Fibroblast of skin of left biceps (primary cell): Measurements from ENCODE around the gene C1orf232.
A peak's percentile ranks its signal among the peaks of the same experiment; 100 is the strongest.

Experiments
- DNase-seq, 2 experiments: peaks; one replicate each; pipeline ENCODE4 v3.0.0-alpha.2; 2013; ENCODE audit warnings: low read depth in 2 of 2

The C1orf232 gene

DNA sequence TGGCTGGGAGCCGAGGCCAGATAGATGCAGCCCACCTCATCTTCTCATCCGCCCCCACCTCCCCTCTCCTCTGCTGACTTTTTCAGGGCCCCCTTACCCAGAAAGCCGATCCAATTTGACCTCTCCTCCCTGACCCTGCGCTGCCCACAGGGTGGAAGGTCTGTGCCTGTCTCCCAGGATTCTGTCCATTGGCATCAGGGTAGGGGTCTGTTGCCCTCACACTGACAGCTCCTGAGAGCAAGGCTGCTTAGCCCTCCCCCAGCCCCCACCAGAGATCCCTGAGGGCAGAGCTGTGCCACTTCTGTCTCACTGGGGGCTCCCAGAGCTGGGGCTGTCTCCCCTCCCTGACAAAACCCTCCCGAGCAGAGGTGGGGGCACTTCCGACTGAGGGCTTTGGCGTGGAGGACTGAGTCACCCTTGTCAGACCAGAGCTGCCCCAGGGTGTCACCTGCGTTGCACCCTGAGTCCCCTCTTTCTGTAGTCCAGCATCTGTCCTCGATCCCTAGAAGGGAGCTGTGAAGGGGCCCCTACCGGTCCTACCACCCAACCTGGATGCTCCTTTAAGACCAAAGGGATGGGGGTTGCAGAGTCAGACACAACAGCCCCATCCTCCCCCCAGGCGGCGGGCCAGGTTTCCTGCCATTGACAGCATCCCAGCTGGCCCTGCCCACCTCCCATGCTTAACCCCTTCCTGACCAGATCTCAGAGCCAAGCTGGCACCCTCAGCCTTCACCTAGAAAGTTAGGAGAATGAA, 12.3 kb downstream of the C1orf232 start:
- no peak for DNase-seq

- no peak for DNase-seq
These were observed 13.1 kb downstream of the C1orf232 start for GRCh38 chr1:26155370-26156284.

GRCh38 chr1:26154750-26155149, 14.0 kb downstream of the C1orf232 start:
- no peak for DNase-seq

GRCh38 chr1:26153966-26154532, 14.7 kb downstream of the C1orf232 start:
- no peak for DNase-seq

- DNase-seq: no peak
These were observed 19.9 kb downstream of the C1orf232 start for GRCh38 chr1:26148887-26149286.

DNA sequence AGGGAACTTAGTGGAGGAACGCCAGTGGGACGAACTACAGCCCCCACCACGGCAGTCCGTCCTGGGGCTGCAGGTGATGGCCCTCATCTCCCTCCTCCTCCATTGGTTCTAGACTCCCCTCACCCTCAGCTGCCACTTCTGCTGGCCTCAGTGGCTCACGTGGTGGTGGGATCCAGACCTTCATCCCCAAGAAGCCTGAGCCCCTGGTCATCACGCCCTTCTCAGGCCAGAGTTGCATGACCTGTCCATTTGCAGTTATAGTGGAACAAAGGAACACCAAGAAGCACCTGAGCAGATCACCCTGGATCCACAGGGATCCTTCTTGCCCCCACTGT, 22.8 kb downstream of the C1orf232 start:
- no peak for DNase-seq

DNA sequence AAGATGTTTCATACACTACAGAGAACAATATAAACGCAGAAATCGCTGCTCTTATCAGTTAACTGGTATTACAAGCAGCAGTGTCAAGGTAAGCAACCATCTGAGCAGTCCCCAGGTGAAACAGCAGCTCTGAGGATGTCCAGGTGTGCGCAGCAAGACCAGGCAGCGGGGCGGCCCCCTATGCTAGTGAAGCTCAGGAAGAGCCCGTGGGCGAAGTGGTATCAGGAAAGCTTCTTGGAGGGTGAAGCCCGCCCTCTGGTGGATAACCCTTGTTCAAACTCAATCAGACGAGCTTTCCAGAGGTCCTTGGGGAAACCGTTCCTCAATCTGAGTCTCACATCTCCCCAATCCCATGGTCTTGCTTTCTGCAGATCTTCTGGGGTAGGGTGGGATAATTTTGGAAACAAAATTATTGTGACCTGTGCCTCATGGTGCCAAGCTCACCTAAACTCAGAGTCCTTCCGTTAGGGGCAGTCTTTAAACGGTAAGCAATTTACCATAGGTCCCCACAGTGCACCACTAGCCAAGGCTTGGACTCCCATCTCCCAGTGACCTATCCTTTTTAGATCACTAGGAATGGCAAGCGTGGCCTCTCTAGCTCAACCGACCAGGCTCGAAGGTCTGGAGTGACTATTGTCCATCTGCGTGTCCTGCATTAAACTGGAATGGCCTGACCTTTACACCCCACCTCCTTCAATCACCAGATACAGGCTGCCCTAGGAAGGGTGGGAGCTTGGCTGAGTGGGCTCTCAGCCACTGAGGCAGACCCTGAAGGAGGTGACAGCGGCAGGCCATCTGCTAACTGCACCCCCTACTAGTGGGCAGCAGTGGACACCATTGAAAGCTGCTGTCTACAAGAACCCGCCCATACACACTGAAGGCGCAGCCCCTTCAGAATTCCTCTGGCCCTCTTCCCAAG, 23.5 kb downstream of the C1orf232 start:
- peak in 1 of 2 experiments; percentile 36 for DNase-seq

DNA sequence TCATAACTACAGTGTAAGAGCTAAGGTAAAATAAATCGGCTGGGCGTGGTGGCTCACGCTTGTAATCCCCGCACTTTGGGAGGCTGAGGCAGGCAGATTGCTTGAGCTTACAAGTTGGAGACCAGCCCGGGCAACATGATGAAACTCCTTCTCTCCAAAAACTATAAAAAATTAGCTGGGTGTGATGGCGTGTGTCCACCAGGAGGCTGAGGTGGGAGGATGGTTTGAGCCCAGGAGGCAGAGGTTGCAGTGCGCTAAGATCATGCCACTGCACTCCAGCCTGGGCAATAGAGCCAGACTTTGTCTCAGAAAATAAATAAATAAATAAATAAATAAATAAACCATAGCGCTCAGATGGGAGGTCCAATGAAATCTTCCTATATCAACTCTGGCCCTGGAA, 26.6 kb downstream of the C1orf232 start:
- DNase-seq: no peak

GRCh38 chr1:26138974-26139558, 29.7 kb downstream of the C1orf232 start:
- DNase-seq: no peak

DNA sequence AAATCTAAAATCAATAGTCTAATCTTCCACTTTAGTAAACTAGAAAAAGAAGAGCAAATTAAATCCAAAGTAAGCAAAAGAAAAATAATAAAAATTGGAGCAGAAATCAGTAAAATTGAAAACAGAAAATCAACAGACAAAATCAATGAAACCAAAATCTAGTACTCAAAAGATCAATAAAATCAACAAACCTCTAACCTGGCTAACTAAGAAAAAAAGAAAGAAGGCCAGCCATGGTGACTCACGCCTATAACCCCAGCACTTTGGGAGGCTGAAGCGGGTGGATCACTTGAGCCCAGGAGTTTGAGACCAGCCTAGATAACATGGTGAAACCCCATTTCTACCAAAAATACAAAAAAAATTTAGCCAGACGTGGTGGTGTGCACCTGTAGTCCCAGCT, 34.3 kb downstream of the C1orf232 start:
- DNase-seq: no peak

- DNase-seq: no peak
These were observed 36.0 kb downstream of the C1orf232 start for GRCh38 chr1:26132834-26133167.

DNA sequence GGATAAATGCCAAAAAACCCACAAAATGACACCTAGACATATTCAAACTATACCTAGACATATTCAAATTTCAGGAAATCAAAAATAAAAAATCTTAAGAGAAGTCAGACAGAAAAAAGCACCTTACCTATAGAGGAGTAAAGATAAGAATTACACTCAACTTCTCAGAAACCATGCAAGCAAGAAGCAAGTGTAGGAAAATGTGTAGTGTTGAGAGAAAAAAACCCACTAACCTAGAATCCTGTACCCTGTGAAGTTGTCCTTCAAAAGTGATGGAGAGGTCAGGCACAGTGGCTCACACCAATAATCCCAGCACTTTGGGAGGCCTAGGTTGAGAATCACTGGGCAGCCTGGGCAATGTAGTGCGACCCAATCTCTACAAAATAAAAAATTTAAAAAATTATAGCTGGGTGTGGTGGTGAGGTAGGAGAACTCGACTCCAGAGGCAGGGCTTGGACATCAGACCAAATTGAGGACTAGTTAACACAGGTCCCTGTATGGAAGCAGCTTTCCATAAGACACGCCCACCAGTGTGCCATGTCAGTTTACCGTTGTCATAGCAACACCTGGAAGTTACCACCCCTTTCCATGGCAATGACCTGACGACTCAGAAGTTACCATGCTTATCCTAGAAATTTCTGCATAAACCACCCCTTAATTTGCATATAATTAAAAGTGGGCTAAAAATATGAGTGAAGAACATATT, 36.5 kb downstream of the C1orf232 start:
- no peak for DNase-seq

DNA sequence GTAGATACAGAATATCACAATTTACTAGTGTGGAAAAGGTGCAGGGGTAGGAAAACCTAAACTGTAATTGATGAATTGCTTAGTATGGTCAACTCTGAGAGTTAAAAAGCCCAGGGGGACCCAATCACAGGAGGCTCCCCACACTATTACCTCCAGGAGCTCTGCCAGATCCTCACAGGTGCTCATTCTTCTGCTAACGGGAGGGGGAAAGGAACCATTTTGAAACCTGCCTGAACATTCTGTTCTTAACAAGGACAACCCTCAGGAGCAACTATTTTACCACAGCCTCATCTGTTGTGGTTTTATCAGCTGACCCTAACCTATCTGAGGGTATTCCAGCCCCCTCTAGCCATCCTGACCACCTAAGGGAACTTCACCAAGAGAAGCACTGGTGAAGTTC, 38.1 kb downstream of the C1orf232 start:
- DNase-seq: no peak

GRCh38 chr1:26129778-26130177, 39.0 kb downstream of the C1orf232 start:
- no peak for DNase-seq

DNA sequence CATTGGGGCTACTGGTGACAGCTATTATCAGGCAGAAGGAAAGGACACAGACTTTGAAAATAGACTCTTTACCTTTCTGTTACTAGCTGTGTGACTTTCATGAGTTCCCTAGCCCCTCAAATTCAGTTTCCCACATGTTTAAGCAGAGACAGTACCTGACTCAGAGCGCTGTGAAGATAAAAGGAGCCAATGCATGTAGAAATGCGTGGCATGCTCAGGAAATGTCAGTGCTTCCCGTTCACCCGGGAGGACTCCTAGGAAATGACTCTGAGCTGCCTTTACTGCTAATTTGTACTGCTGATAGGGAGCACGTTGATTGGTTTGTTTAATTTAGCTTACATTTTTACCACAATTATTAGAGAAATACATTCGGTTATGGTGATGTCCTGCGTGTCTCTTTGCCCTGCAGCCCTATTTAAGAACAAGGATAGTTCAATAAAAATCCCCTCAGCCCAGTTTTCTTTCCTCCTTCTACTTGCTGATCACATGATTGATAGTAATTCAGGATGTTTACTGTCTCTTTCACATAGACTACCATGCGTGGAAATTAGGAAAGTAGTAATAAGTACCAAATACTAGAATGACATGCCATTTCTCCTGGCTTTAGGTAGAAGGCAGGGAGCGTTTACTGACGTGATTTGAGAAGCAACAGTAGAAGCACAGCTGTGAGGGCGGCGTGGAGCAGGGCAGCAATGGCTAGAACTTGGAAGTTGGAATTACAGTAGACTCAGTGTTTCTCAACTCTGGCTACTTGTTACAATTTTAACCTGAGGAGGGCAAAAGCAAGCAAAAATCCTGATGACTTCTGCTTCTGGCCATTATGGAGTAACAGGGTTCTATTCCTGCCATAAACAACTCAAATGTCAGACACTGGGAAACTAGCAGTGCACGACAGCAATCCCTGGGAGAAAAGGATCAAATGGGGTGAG, 41.3 kb downstream of the C1orf232 start:
- DNase-seq: no peak

- DNase-seq: no peak
These were observed 42.3 kb downstream of the C1orf232 start for GRCh38 chr1:26126321-26127084.

DNA sequence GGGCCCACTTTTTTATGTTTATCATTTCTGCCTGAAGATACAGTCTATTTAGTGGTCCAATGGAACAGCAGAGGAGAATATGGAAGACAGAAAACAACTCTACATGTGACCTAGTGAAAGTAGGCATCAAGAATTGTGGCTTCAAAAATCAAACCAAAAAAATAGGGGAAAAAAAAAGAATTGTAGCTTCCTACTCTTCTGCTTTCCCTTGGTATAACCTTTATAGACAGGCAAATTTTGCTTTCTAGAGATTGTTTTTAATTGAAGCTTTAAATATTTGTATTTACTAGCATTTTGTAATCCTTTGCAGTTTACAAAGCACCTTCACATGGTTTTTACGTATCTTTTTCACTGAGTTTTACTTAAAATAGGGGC, 42.8 kb downstream of the C1orf232 start:
- DNase-seq: no peak

DNA sequence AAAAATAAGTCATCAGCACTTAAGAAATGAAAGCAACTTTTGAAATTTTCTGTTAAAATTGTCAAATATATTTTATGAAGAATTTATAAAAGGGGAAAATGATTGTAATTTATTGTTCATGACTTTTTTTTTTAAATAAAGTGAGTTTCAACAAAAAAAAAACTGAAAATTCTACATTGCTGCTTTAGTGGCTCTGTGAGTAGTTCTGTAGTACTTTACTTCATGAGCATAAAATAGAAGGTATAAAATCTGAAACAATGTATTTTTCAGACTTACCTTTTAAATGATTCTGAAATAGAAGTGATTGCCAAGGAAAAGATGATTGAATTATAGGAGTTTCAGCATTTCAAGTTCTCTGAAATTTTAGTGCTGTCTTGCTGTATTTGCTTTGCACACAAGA, 43.4 kb downstream of the C1orf232 start:
- no peak for DNase-seq
